ENCODE results near the gene HLA-DPA1. TPM values are rescaled to one million over a fixed set of nuclear protein-coding genes. Genes with fewer than 3 reads are reported as not detected.

The HLA-DPA1 gene
- 600 TPM for total RNA-seq
- long read RNA-seq, full-length matches to known transcripts, result 4 of 651 reads
- long read RNA-seq, partial matches to known transcripts, result 635 of 651 reads
- long read RNA-seq, other reads (novel, unspliced or antisense), result 12 of 651 reads

DNA sequence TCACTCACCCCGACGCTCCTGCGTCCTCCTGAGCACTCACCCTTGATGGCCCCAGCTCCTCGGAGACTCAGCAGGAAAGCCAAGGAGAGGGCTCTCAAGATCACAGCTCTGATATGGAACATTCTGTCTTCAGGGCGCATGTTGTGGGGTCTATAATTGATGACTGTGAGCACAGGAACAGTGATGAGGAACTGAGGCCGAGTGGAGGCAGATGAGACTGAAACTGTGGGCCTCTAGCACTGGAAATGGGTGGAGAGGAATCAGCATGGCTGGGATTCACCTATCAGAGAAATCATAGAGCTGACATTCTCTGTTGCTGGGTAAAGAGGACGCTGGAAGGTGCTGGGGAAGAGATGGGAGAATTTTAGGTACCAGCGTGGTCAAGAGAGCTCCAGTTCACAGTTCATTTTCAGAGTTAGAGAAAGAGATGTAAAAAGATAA lies at the start of gene HLA-DPA1:
Gene HLA-DPA1 (minus strand): TSS at position 219 of the 441 bp plus-strand sequence.
- H3K27me3 ChIP-seq (ENCODE audit: low read depth), result no peaks in the 10 kb centered on the region
- peak within 1 kb of the TSS; percentile 78 for H3K27ac ChIP-seq
- intact Hi-C loops (cut with DNase I), result no loop called here
- peaks cover 36% of the 10 kb centered on the region for H3K4me1 ChIP-seq
- peak within 1 kb of the TSS; percentile 63 for H3K4me3 ChIP-seq
- TF ChIP-seq, protein P1, sequence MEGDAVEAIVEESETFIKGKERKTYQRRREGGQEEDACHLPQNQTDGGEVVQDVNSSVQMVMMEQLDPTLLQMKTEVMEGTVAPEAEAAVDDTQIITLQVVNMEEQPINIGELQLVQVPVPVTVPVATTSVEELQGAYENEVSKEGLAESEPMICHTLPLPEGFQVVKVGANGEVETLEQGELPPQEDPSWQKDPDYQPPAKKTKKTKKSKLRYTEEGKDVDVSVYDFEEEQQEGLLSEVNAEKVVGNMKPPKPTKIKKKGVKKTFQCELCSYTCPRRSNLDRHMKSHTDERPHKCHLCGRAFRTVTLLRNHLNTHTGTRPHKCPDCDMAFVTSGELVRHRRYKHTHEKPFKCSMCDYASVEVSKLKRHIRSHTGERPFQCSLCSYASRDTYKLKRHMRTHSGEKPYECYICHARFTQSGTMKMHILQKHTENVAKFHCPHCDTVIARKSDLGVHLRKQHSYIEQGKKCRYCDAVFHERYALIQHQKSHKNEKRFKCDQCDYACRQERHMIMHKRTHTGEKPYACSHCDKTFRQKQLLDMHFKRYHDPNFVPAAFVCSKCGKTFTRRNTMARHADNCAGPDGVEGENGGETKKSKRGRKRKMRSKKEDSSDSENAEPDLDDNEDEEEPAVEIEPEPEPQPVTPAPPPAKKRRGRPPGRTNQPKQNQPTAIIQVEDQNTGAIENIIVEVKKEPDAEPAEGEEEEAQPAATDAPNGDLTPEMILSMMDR (IDR thresholded peaks at IDR 0.05), result no peak
- DNase-seq (peak; percentile 54), ATAC-seq (peak; percentile 91)
- no peaks in the 10 kb centered on the region for H3K9me3 ChIP-seq
- peaks cover 12% of the 10 kb centered on the region for H3K36me3 ChIP-seq

DNA sequence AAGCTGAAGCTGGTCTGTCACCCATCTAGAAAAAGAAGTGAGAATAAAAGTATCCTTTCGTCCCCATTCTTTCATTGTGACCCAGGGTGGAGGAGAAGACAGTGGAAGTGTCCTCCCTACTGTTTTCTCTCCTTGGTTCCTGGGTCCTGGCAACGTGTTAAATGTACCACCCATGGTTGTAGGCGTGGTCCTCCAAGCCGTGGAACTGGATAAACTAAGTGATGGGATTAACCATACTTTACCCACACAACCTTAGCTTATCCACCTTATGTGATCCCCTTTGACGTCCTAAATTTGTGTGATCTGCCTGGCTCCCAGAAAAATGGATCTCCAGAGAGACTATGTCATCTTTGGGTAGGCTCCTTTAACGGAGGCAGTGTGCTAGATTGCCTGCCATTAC lies 49.7 kb upstream of the HLA-DPA1 start:
- intact Hi-C loops (cut with DNase I), result no loop called here
- Histone ChIP-seq H3K4me1 (no peaks in the 10 kb centered on the region), H3K27me3 (ENCODE audit: low read depth) (peaks cover under 1% of the 10 kb centered on the region), H3K36me3 (no peaks in the 10 kb centered on the region), H3K9me3 (no peaks in the 10 kb centered on the region), H3K27ac (no peak overlapping the region), H3K4me3 (no peak overlapping the region)
- no peak for DNase-seq
- ATAC-seq, result no peak
- TF ChIP-seq, protein P1 (IDR thresholded peaks at IDR 0.05), result no peak

DNA sequence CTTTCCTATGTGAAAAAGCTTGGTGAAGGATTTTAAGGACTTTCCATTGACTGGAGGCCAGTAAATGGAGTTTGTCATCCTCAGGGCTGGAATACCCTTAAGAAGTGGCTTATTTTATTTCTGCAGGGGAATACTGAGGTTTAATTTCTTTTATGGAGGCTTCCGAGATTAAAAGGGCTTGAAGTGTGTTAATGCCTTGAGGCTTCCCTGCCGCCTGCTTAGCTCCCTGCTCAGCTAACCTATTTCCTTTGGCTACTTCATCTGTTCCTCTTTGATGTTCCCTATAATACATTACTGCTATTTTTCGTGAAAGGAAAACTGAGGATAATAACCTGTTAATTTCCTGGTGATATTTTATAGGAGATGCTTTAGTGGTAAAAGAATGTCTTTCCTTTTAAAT lies 46.6 kb upstream of the HLA-DPA1 start:
- Histone ChIP-seq H3K36me3 (no peaks in the 10 kb centered on the region), H3K4me1 (peaks cover 8% of the 10 kb centered on the region), H3K4me3 (no peak overlapping the region), H3K9me3 (no peaks in the 10 kb centered on the region), H3K27ac (no peak overlapping the region), H3K27me3 (ENCODE audit: low read depth) (peaks cover 32% of the 10 kb centered on the region)
- intact Hi-C loops (cut with DNase I), result no loop called here
- DNase-seq, result no peak
- no peak for ATAC-seq
- TF ChIP-seq, protein P1 (IDR thresholded peaks at IDR 0.05), result no peak

DNA sequence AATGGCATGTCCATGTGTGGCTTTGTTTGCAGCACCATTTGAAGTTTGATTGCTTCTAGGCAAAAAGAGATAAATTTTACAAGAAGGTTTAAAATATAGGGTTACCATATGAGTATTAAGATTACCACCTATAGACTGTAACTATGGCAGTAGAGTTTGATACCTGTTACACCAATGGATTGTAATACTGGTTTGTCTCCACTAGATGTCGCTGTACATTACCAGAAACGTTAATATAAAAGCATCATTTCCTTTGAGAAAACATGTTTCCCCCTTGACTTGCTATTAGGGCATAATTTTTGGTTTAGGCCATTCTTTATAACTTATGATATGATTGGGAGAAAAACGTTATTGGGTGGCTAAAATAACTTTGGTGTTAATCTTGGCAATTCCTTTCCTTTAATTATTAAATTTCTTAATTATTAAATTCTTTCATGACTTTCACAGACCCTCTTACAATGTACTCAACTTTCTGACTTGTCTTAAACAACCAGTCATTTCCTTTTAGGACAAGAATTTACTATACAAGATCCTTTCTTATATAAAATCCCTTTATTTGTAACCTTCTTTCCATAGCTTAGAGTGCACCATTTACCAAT lies 45.2 kb upstream of the HLA-DPA1 start:
- intact Hi-C loops (cut with DNase I), result no loop called here
- DNase-seq, result no peak
- no peak overlapping the region for H3K27ac ChIP-seq

DNA sequence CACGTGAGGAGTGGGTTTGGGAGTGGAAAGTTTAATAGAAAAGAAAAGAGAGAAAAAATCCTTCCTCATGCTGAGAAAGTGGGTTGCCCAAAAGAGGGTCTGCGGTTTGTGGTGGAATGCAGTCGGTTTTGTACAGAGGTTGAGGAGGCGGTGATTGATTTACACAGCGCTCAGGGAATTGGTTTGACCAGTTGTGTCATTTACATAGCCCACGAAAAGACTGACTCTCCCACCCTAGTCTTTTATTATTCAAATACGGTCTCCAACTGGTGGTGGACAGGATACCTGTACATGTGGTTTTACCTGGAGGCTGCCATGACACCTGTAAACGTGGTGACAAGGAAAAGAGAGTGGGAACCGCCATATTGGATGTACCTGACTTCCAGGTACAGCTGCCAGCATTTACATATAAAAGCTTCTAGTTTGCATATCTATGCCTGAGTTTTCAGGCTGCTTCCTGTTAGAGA lies 44.4 kb upstream of the HLA-DPA1 start:
- DNase-seq (no peak), ATAC-seq (no peak)
- H3K9me3 ChIP-seq, result no peaks in the 10 kb centered on the region
- intact Hi-C loops (cut with DNase I), result no loop called here
- H3K4me1 ChIP-seq, result peaks cover 8% of the 10 kb centered on the region
- TF ChIP-seq, protein P1 (IDR thresholded peaks at IDR 0.05), result no peak
- H3K27me3 ChIP-seq (ENCODE audit: low read depth), result peaks cover 42% of the 10 kb centered on the region
- no peak overlapping the region for H3K27ac ChIP-seq
- no peak overlapping the region for H3K4me3 ChIP-seq
- no peaks in the 10 kb centered on the region for H3K36me3 ChIP-seq

More for the DNA sequence above, 45.2 kb upstream of the HLA-DPA1 start:
- Histone ChIP-seq H3K27me3 (ENCODE audit: low read depth) (peaks cover 34% of the 10 kb centered on the region), H3K4me3 (no peak overlapping the region), H3K36me3 (no peaks in the 10 kb centered on the region), H3K4me1 (peaks cover 8% of the 10 kb centered on the region), H3K9me3 (no peaks in the 10 kb centered on the region)
- peak; percentile 48 to 67 for ATAC-seq
- TF ChIP-seq, protein P1 (IDR thresholded peaks at IDR 0.05), result peak; percentile 91

All from lower lobe of right lung (tissue), 2 donors.